ENCODE data around the gene CLDN6. TPM values are rescaled to one million over a fixed set of nuclear protein-coding genes. Genes with fewer than 3 reads are reported as not detected.
A peak's percentile ranks its signal among the peaks of the same experiment; 100 is the strongest.

The CLDN6 gene
- total and polyA plus RNA-seq, 5 experiments from 2014 or later = not detected

DNA sequence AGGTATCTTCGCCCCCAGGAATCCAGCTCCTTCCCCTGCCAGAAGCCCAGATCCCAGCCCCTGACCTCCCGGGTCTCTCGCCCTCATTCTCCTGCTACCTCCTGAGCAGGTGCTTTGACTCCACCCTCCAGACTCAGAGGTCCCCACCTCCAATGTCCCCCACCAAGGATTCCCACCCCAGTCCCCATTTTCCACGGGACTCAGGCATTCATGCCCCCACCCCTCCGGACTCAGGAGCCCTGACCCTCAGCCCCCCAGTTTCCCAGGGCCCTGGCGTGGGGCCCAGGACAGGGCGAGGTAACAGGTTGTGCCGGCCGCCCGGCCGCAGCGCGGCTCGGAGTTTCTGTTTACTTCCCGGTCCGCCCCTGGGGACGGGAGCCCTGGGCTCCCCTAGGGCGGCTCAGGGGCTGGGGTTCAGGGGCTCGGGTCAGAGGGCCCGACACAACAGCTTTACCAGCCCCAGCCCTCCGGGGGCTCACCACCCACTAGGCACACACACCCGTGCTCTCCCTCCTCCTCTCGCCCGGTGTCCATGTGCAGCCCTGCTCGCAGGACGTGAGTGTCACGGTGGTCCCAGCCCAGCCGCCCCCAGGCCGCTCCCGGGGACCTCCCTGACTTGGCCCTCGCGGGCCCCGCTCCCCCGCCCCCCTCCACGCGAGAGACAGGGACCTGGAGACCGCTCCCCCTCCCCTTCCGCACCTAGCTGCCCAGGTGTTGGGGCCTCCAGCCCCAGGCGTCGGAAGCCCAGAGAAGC lies 18.2 kb upstream of the CLDN6 start:
- peaks cover 0 to 2% (median 0%) of the 10 kb centered on the region in 3 donors for H3K36me3 Mint-ChIP-seq
- H3K9me3 Mint-ChIP-seq = no peaks in the 10 kb centered on the region
- peak overlapping the region in 2 of 10 donors; percentile 59 to 62 for H3K27ac Mint-ChIP-seq
- peaks cover 6 to 14% (median 12%) of the 10 kb centered on the region in 4 donors for H3K4me1 Mint-ChIP-seq
- ATAC-seq = peak; percentile 18 to 31
- DNase-seq = no peak
- POLR2A ChIA-PET = interaction anchor here (0.6 to 1.3 kb wide), 3 partner anchors 10 to 19 kb away, joined by 3 to 5 read pairs (median 3); partner anchors contain the start of gene MMP25
- peak overlapping the region in 6 of 10 donors; percentile 22 to 50 (median 32) for H3K4me3 Mint-ChIP-seq
- peaks cover 32 to 89% (median 55%) of the 10 kb centered on the region in 5 donors for H3K27me3 Mint-ChIP-seq

DNA sequence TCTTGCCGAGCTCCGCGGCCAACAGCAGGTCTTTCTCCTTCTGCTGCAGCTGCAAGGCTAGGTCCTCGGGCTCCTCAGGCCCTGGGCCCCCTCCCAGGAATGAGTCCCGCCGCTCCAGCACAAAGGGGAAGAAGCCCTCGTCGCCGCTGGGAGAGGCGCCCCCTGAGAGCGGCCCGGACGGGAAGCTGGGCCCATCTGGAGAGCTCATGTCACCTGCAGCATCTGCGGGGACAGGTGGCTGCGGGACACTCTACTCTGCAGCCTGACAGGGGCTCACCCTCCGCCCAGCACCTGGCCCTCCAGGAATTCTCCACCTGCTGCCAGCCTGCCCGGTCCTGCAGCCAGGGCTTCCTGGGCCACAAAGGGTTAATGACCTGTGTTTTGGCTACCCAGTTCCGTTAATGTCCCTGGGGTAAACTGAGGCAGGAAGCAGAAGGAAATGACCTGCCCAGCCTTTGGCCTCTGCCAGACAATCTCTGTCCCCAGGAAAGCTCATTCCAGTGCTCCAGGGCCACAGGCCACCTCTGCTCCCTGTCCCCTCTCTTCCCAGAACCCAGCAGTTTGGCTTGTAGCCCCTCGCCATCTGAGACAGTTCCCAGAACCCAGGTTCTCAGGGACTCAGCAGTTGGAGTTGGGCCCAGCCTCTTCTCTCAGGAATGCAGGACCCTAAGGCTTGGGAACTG lies 17.4 kb upstream of the CLDN6 start:
- no peak for ATAC-seq
- no peak for DNase-seq
- Mint-ChIP-seq H3K9me3 (no peaks in the 10 kb centered on the region), H3K4me3 (peak overlapping the region in 4 of 10 donors; percentile 26 to 50 (median 42)), H3K4me1 (peaks cover 6 to 15% (median 13%) of the 10 kb centered on the region in 4 donors), H3K27me3 (peaks cover 32 to 92% (median 55%) of the 10 kb centered on the region in 5 donors), H3K36me3 (peaks cover 0 to 2% (median 0%) of the 10 kb centered on the region in 3 donors), H3K27ac (no peak overlapping the region)
- POLR2A ChIA-PET = interaction anchor here (1.0 to 1.3 kb wide), 3 partner anchors 10 to 67 kb away, joined by 3 to 5 read pairs (median 3); partner anchors contain the start of gene MMP25

DNA sequence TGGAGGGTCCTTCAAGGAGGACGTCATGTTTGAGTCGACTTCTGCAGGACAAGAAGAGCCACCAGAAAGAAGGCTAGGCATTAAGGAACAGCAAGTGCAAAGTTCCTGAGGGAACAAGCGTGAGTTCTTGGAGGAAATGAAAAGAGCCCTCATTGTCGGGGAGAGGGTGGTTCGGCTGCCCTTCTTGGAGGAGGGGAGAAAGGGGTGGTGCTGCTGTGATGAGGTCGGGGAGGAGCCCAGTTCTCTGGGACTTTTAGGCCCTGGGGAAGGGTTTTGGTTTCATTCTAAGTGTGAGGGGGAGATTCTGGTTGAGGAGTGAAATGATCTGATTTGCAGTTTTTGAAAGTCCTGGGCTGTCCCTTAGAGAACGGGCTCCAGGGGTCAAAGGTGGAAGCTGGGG lies 14.6 kb upstream of the CLDN6 start:
- DNase-seq = no peak
- Mint-ChIP-seq H3K4me1 (peaks cover 15 to 40% (median 29%) of the 10 kb centered on the region in 4 donors), H3K4me3 (no peak overlapping the region), H3K27ac (no peak overlapping the region), H3K27me3 (peaks cover 34 to 85% (median 43%) of the 10 kb centered on the region in 5 donors), H3K9me3 (no peaks in the 10 kb centered on the region), H3K36me3 (peaks cover 0 to 2% (median 0%) of the 10 kb centered on the region in 3 donors)
- ATAC-seq = no peak
- POLR2A ChIA-PET = interaction anchor here (0.9 to 15.2 kb wide), 8 partner anchors 9 to 99 kb away, joined by 3 to 170 read pairs (median 6); partner anchors contain the start of genes CLDN9, HCFC1R1, THOC6 and TNFRSF12A

DNA sequence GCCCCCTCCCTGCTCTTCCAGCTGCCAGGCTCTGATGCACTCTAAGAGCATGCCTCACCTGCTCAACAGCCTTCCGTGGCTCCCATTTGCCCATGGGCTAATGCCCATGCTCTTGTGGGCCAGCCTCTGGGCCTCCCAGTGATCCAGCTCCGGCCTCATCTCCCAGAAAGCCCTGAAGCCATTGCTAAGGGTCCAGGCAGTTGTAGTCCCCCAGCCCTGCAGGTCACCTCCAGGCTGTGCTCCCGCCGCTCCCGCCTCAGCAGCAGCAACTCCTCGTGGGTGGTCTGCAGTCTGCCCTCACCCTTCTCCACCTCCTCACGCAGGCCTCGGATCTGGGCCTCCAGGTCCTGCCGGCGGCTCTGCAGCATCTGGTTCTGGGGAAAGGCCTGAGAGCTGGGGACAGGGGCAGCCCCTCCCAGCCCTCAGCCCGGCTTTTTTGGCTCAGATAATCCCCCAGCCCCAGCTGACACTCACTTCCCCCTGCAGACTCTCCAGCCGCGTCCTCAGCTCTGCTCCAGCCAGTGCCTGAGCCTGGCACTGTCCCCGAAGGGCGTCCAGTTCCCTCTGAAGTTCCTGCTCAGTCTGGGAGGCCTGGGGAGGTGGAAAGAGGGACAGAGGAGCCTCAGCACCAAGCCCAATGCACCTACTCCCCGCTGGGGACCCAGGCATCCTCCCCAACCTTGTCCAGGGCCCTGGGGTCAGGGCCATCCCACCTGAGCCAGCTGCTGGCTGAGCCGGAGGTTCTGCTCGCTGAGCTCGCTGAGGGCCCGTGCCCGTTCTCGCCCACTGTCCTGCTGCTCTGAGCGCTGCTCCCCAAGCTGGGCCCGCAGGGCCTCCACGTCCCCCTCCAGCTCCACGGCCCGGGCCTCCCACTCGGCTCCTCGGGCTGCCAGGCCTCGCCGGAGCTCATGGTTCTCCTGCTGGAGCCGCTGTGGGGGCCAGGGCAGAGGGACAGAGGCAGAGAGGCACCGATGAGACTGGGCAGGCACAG lies 12.5 kb upstream of the CLDN6 start:
- peaks cover 28 to 69% (median 37%) of the 10 kb centered on the region in 5 donors for H3K27me3 Mint-ChIP-seq
- no peaks in the 10 kb centered on the region for H3K9me3 Mint-ChIP-seq
- H3K4me1 Mint-ChIP-seq = peaks cover 11 to 34% (median 26%) of the 10 kb centered on the region in 4 donors
- peak overlapping the region; percentile 31 to 83 (median 70) for H3K4me3 Mint-ChIP-seq
- POLR2A ChIA-PET = interaction anchor here (0.6 to 15.2 kb wide), 9 partner anchors 10 to 98 kb away, joined by 3 to 170 read pairs (median 5); partner anchors contain the start of genes CLDN9 and TNFRSF12A
- no peak for ATAC-seq
- peak overlapping the region in 2 of 10 donors; percentile 52 to 60 for H3K27ac Mint-ChIP-seq
- DNase-seq = no peak
- H3K36me3 Mint-ChIP-seq = peaks cover 0 to 16% (median 0%) of the 10 kb centered on the region in 3 donors

DNA sequence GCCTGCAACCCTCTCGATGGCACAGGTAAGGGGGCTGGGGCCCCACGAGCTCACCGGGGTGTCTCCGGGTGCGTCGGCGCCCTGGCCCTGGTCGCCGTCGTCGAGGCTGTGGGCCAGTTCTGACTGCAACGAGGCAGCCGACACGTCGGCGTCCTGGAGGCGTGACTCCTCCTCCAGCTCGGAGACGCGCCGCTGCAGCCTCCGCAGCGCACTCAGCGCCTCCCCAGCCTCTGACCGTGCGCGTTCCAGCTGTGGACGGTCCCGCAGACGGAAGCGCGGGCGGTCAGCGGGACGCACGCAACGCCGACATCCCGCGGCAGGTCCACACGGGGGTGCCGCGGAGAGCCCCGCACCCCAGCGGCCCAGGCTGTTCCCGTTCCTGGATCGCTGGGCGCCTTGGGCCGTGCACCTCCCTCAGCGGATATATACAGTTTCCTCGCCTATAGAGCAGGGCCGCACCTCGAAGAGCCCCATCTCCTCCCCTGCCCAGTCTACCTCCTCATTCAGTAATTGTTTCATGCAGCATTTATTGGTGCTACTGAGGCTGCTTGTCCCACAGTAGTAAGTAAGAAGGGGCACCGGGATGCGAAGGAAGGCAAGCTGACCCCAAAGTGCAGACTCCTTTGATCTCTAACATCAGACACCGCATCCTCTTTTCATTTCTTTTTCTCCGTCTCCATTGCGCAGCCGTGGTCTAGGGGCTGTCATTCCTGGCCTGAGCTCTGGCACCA lies 11.7 kb upstream of the CLDN6 start:
- peak in 1 of 10 donors; percentile 39 for DNase-seq
- peak; percentile 30 to 32 for ATAC-seq
- Mint-ChIP-seq H3K4me1 (peaks cover 11 to 31% (median 30%) of the 10 kb centered on the region in 4 donors), H3K4me3 (peak overlapping the region; percentile 31 to 83 (median 70)), H3K9me3 (no peaks in the 10 kb centered on the region), H3K36me3 (peaks cover 0 to 16% (median 0%) of the 10 kb centered on the region in 3 donors), H3K27me3 (peaks cover 24 to 60% (median 34%) of the 10 kb centered on the region in 5 donors), H3K27ac (peak overlapping the region in 3 of 10 donors; percentile 52 to 60 (median 52))
- POLR2A ChIA-PET = interaction anchor here (1.0 to 15.2 kb wide), 11 partner anchors 8 to 129 kb away, joined by 3 to 170 read pairs (median 4); partner anchors contain the start of genes CLDN9, MMP25, TNFRSF12A and ZNF213

DNA sequence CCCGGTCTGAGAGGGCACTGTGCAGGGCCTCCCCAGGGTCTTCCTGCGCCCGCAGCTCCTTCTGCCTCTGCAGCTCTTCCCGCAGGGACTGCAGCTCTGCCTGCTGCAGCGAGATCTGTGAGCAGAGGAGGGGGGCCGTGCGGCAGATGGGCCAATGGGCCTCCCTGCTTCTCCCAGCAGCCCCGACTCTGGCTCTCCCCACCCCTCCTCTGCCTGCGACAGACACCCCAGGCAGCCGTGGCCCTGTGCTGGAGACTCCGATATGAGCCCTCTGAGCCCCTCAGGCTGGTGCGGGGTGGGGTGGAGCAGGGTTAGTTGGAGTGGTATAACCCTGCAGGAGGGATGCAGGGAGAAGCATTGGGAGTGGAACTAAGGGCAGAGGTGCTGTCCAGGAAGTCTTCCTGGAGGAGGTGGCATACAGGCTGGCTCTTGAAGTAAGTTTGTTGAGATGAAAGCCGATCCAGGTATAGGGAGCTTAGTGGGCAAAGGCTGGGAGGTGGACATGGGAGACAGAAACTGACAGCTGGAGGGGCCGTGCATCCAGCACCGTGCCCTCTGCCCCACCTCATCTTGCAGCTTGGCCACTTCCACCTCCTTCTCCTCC lies 10.8 kb upstream of the CLDN6 start:
- H3K27me3 Mint-ChIP-seq = peaks cover 21 to 52% (median 29%) of the 10 kb centered on the region in 5 donors
- no peaks in the 10 kb centered on the region for H3K9me3 Mint-ChIP-seq
- no peak overlapping the region for H3K27ac Mint-ChIP-seq
- peaks cover 0 to 18% (median 0%) of the 10 kb centered on the region in 3 donors for H3K36me3 Mint-ChIP-seq
- DNase-seq (no peak), ATAC-seq (no peak)
- peaks cover 15 to 36% (median 35%) of the 10 kb centered on the region in 4 donors for H3K4me1 Mint-ChIP-seq
- peak overlapping the region in 8 of 10 donors; percentile 24 to 83 (median 42) for H3K4me3 Mint-ChIP-seq
- POLR2A ChIA-PET = interaction anchor here (0.8 to 15.2 kb wide), 13 partner anchors 8 to 130 kb away, joined by 3 to 170 read pairs (median 5); partner anchors contain the start of genes CLDN9, MMP25, TNFRSF12A and ZNF213

DNA sequence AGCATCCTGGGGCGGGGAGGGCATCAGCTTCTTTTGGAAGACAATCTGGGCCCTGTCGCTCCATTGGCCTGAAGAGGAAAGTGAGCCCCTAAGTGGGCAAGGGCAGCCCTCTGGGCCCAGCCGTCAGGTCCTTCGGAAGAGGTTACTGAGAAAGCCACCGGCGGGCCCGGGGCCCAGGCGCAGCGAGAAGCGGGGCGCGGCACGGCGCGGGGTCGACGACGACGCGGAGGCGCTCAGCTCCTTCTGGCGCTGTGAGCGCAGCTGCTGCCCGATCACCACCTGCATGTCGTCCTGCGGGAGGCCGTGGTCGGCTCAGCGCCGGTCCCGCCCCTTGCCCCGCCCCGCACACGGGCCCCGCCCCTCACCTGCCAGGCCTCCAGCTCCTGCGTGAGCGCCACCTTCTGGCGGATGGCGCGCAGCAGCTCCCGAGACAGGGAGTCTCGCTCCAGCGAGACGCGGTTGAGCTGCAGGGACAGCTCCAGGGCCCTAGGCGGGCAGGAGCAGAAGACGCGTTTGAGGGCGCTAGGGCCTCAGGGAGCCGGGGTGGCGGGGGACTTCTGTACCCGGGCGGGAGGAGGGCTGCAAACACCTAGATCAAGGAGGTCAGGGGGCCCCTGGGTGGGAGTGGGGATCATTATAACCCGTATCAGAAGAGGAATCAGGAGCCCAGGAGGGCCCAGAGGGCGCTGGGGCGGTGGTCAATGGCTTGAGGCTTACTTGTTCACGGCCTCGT lies 10.2 kb upstream of the CLDN6 start:
- DNase-seq = peak; percentile 68 to 95 (median 82)
- Mint-ChIP-seq H3K4me1 (peaks cover 14 to 42% (median 42%) of the 10 kb centered on the region in 4 donors), H3K36me3 (peaks cover 0 to 18% (median 0%) of the 10 kb centered on the region in 3 donors), H3K9me3 (no peaks in the 10 kb centered on the region), H3K27ac (peak overlapping the region in 1 of 10 donors; percentile 38), H3K4me3 (peak overlapping the region in 6 of 10 donors; percentile 36 to 75 (median 66)), H3K27me3 (peaks cover 16 to 45% (median 22%) of the 10 kb centered on the region in 5 donors)
- ATAC-seq = peak; percentile 31 to 44
- POLR2A ChIA-PET = interaction anchor here (0.7 to 15.2 kb wide), 15 partner anchors 7 to 131 kb away, joined by 3 to 170 read pairs (median 6); partner anchors contain the start of genes CLDN9, MMP25, TNFRSF12A and ZNF213

DNA sequence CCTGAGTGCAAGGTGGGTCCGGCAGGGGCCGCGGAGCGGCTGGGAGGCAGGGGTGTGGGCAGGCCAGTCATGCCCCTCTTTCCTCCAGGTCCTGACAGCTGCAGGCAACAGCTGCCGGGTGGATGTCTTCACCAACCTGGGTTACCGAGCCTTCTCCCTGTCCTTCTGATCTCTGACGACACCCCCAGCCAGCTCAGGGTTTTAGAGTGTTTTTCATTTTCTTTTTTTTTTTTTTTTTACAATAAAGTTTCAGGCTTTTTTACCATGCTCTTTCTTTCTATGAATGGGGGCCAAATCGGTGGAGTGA lies 9.5 kb upstream of the CLDN6 start:
- H3K27ac Mint-ChIP-seq = peak overlapping the region in 1 of 10 donors; percentile 49
- H3K4me1 Mint-ChIP-seq = peaks cover 19 to 49% (median 49%) of the 10 kb centered on the region in 4 donors
- H3K4me3 Mint-ChIP-seq = peak overlapping the region in 2 of 10 donors; percentile 30 to 36
- ATAC-seq = no peak
- peaks cover 9 to 38% (median 15%) of the 10 kb centered on the region in 5 donors for H3K27me3 Mint-ChIP-seq
- no peaks in the 10 kb centered on the region for H3K9me3 Mint-ChIP-seq
- no peak for DNase-seq
- H3K36me3 Mint-ChIP-seq = peaks cover 0 to 18% (median 0%) of the 10 kb centered on the region in 3 donors
- POLR2A ChIA-PET = interaction anchor here (0.7 to 15.2 kb wide), 9 partner anchors 11 to 131 kb away, joined by 3 to 170 read pairs (median 6); partner anchors contain the start of genes CLDN9 and ZNF213

DNA sequence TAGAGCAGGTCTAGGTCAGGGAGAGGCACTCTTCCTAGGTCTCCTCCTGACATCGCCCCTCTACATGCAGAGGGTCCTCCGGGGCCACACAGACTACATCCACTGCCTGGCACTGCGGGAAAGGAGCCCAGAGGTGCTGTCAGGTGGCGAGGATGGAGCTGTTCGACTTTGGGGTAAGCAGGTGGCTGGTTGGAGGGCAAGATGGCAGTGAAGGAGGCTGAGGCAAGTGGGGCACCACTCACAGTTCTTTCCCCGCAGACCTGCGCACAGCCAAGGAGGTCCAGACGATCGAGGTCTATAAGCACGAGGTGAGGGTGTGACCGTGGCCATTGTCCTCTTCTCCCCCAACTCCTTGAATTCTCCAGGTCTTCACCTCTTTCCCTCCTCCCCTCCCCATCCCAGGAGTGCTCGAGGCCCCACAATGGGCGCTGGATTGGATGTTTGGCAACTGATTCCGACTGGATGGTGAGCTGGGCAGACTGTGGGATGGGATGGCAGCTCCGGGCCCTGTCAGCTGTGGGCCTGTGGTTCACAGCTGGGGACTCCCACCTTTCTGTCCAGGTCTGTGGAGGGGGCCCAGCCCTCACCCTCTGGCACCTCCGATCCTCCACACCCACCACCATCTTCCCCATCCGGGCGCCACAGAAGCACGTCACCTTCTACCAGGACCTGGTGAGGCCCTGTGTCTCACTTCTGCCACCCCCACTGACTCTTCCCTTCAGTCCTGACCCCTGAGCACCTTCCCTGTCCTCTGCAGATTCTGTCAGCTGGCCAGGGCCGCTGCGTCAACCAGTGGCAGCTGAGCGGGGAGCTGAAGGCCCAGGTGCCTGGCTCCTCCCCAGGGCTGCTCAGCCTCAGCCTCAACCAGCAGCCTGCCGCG lies 8.9 kb upstream of the CLDN6 start:
- H3K4me3 Mint-ChIP-seq = peak overlapping the region in 3 of 10 donors; percentile 15 to 36 (median 30)

More for the DNA sequence above, 8.9 kb upstream of the CLDN6 start:
- Mint-ChIP-seq H3K27ac (peak overlapping the region in 2 of 10 donors; percentile 43 to 49), H3K9me3 (no peaks in the 10 kb centered on the region), H3K4me1 (peaks cover 22 to 55% (median 55%) of the 10 kb centered on the region in 4 donors), H3K27me3 (peaks cover 7 to 32% (median 15%) of the 10 kb centered on the region in 5 donors), H3K36me3 (peaks cover 0 to 18% (median 0%) of the 10 kb centered on the region in 3 donors)
- ATAC-seq (no peak), DNase-seq (no peak)
- POLR2A ChIA-PET = interaction anchor here (1.0 to 15.2 kb wide), 6 partner anchors 11 to 131 kb away, joined by 5 to 170 read pairs (median 9); partner anchors contain the start of genes CLDN9 and ZNF213

Measured in naive thymus-derived CD8-positive, alpha-beta T cell (primary cell).